ENCODE measurements around the gene COL26A1. TPM values are rescaled to one million over a fixed set of nuclear protein-coding genes. Genes with fewer than 3 reads are reported as not detected.

The COL26A1 gene
- total RNA-seq, 2 experiments from 2014 or later, result not detected

DNA sequence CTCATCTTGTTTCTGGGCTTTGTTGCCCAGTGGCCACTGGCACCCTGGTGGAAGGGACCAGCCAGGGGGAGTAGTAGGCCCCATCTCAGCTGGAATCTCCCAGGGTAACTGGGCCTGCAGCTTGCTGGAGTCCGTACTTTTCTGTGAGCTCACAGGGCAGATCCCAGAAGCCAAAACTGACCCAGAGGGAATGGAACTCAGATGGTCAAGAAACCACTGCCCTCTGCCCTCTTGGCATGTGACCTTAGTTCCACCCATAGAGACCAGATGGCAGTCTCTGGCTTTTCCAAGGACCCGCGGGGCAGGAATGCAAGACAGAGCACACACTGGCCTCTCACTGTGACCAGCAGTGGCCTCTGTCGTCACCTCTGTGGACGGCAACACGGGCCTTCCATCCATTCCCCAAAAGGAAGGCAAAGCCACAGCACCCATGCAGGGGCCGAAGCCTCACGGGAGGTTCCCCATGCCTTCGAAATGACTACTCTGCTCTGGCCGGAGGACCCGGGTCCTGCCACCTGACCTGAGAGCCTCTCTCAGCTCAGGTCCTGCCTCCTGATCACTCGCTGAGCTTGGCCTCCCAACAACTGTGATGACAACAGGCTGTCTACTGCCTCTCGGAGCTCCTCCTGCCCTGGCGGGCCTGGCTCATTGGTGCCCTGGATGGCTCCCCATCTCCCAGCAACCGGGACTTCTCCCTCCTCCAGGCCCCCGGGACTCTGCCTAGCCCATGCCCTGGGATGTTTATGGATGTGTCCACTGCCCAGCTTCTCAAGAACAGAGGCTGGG lies 236.5 kb downstream of the COL26A1 start:
- Histone ChIP-seq H3K4me1 (ENCODE audit: insufficient read depth, low read length, poor library complexity, severe bottlenecking) (peaks cover 10% of the 10 kb centered on the region), H3K79me2 (ENCODE audit: insufficient read depth, low read depth, low read length) (no peaks in the 10 kb centered on the region), H2AFZ (ENCODE audit: low read length) (no peak overlapping the region), H4K20me1 (ENCODE audit: insufficient read depth, low read length) (no peaks in the 10 kb centered on the region), H3K4me2 (ENCODE audit: low read length) (no peak overlapping the region), H3K9me2 (ENCODE audit: insufficient read depth, low read length) (no peaks in the 10 kb centered on the region), H3K9me3 (ENCODE audit: low read length) (no peaks in the 10 kb centered on the region), H3K36me3 (ENCODE audit: insufficient read depth, low read length) (no peaks in the 10 kb centered on the region), H3K27ac (ENCODE audit: low read depth, low read length, poor library complexity, severe bottlenecking) (no peak overlapping the region), H3K4me3 (ENCODE audit: low read depth, low read length, poor library complexity, severe bottlenecking) (no peak overlapping the region)
- POLR2A ChIA-PET, result interaction anchor here (0.6 to 0.9 kb wide), 3 partner anchors 87 to 266 kb away, joined by 3 to 6 read pairs (median 3); no protein-coding TSS in a partner anchor
- intact Hi-C loops (cut with micrococcal nuclease; ENCODE audit: unreplicated experiment), result no loop called here
- BruUV-seq (replicated peaks), result no TSS peak
- TF ChIP-seq CTCF (conservative IDR thresholded peaks at IDR 0.05; ENCODE audit: low read length), result no peak
- TF ChIP-seq EZH2phosphoT487 (IDR thresholded peaks at IDR 0.05; ENCODE audit: borderline replicate concordance, low read depth, low read length), result no peak
- no peak for DNase-seq (ENCODE audit: low spot score)
- CTCF ChIA-PET (ENCODE audit: unreplicated experiment), result no interaction called here

DNA sequence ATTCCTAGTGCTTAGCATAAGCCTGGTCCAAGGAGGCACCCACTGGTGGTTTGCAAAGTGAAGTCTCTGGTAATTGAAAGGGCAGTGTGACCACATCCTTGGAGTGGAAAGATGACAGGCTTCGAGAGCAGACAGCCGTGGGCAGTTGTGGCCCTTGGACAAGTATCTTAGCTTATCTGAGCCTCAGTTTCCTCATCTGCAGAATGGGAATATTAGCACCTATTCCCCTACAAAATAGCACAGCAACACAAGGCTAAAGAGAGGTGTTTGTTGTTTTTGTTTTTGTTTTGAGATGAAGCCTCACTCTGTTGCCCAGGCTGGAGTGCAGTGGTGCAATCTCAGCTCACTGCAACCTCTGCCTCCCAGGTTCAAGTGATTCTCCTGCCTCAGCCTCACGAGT lies 237.1 kb downstream of the COL26A1 start:
- Histone ChIP-seq H3K79me2 (ENCODE audit: insufficient read depth, low read depth, low read length) (no peaks in the 10 kb centered on the region), H3K4me3 (ENCODE audit: low read depth, low read length, poor library complexity, severe bottlenecking) (no peak overlapping the region), H2AFZ (ENCODE audit: low read length) (no peak overlapping the region), H3K9me2 (ENCODE audit: insufficient read depth, low read length) (no peaks in the 10 kb centered on the region), H3K36me3 (ENCODE audit: insufficient read depth, low read length) (no peaks in the 10 kb centered on the region), H3K4me2 (ENCODE audit: low read length) (no peak overlapping the region), H3K9me3 (ENCODE audit: low read length) (no peaks in the 10 kb centered on the region), H3K4me1 (ENCODE audit: insufficient read depth, low read length, poor library complexity, severe bottlenecking) (peaks cover 10% of the 10 kb centered on the region), H4K20me1 (ENCODE audit: insufficient read depth, low read length) (no peaks in the 10 kb centered on the region), H3K27ac (ENCODE audit: low read depth, low read length, poor library complexity, severe bottlenecking) (no peak overlapping the region)
- CTCF ChIA-PET (ENCODE audit: unreplicated experiment), result no interaction called here
- TF ChIP-seq CTCF (conservative IDR thresholded peaks at IDR 0.05; ENCODE audit: low read length), result no peak
- TF ChIP-seq EZH2phosphoT487 (IDR thresholded peaks at IDR 0.05; ENCODE audit: borderline replicate concordance, low read depth, low read length), result no peak
- DNase-seq (ENCODE audit: low spot score), result no peak
- no TSS peak for BruUV-seq (replicated peaks)
- POLR2A ChIA-PET, result interaction anchor here (0.7 kb wide), 1 partner anchor 265 kb away, joined by 3 read pairs; no protein-coding TSS in a partner anchor
- intact Hi-C loops (cut with micrococcal nuclease; ENCODE audit: unreplicated experiment), result loop anchor here (5.0 kb wide), 1 partner anchor 258 kb away; no protein-coding TSS in a partner anchor

DNA sequence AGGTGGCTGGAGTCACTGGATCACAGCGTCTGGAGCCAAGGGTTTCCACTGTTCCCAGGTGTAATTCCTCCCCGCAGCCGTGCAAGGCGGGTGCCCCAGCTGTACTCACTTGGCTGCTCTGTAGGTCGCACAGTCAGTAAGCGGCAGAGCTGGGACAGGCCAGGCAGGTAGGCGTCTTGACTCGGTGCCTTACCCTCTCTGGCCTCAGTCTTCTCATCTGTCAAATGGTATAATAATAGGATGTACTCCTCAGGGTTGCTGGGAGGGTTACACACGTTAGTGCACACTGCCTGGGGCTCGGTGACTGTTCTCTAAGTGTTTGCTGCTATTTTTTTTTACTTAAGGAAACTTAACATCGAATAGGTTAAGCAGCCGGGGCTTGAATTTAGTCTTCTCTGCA lies 239.4 kb downstream of the COL26A1 start:
- Histone ChIP-seq H3K9me2 (ENCODE audit: insufficient read depth, low read length) (no peaks in the 10 kb centered on the region), H3K4me1 (ENCODE audit: insufficient read depth, low read length, poor library complexity, severe bottlenecking) (peaks cover 10% of the 10 kb centered on the region), H4K20me1 (ENCODE audit: insufficient read depth, low read length) (no peaks in the 10 kb centered on the region), H3K36me3 (ENCODE audit: insufficient read depth, low read length) (no peaks in the 10 kb centered on the region), H3K79me2 (ENCODE audit: insufficient read depth, low read depth, low read length) (no peaks in the 10 kb centered on the region), H3K4me2 (ENCODE audit: low read length) (no peak overlapping the region), H3K4me3 (ENCODE audit: low read depth, low read length, poor library complexity, severe bottlenecking) (no peak overlapping the region), H3K9me3 (ENCODE audit: low read length) (no peaks in the 10 kb centered on the region), H2AFZ (ENCODE audit: low read length) (no peak overlapping the region), H3K27ac (ENCODE audit: low read depth, low read length, poor library complexity, severe bottlenecking) (no peak overlapping the region)
- TF ChIP-seq CTCF (conservative IDR thresholded peaks at IDR 0.05; ENCODE audit: low read length) (no peak), EZH2phosphoT487 (IDR thresholded peaks at IDR 0.05; ENCODE audit: borderline replicate concordance, low read depth, low read length) (no peak)
- ChIA-PET CTCF (ENCODE audit: unreplicated experiment) (interaction anchor here (1.0 kb wide), 1 partner anchor 49 kb away, joined by 3 read pairs; no protein-coding TSS in a partner anchor), POLR2A (interaction anchor here (0.6 to 1.2 kb wide), 2 partner anchors 45 to 87 kb away, joined by 3 read pairs; no protein-coding TSS in a partner anchor)
- no TSS peak for BruUV-seq (replicated peaks)
- DNase-seq (ENCODE audit: low spot score), result no peak
- intact Hi-C loops (cut with micrococcal nuclease; ENCODE audit: unreplicated experiment), result loop anchor here (1.0 to 5.0 kb wide), 5 partner anchors 59 to 670 kb away; no protein-coding TSS in a partner anchor

All from OCI-LY7 (cell line).